TTC549 (cell line): Measurements from ENCODE around the gene OR8D2.
"Not testable (repeated sequence)": the region's sequence is repeated elsewhere in the genome, so short reads cannot be mapped to it uniquely, and the experiment has no call there.

ENCODE experiments used
- FAIRE-seq: peaks from 2 replicates; lab custom pipeline; 2012; peaks lifted over from hg19 to GRCh38; lab: Jason Lieb, UNC

Gene OR8D2

GRCh38 chr11:124285610-124286344 lies 34.2 kb downstream of the OR8D2 start:
- FAIRE-seq: no peak

DNA sequence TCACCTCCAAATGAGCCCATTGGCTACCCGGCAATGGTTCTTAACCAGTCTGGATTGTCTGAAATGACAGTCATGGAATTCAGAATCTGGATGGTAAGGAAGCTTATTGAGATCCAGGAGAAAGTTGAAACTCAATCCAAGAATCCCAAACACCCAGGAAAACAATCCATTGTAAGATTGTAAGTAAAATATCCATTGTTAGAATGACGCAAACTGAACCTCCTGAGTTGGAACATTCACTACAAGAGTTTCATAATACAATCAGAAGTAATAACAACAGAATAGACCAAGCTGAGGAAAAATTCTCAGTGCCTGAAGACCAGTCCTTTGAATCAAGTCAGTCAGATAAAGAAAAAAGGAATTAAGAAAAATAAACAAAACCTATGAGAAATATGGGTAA lies 41.7 kb downstream of the OR8D2 start:
- no peak for FAIRE-seq

- FAIRE-seq: no peak
Measured at GRCh38 chr11:124277804-124278203, 42.2 kb downstream of the OR8D2 start.

DNA sequence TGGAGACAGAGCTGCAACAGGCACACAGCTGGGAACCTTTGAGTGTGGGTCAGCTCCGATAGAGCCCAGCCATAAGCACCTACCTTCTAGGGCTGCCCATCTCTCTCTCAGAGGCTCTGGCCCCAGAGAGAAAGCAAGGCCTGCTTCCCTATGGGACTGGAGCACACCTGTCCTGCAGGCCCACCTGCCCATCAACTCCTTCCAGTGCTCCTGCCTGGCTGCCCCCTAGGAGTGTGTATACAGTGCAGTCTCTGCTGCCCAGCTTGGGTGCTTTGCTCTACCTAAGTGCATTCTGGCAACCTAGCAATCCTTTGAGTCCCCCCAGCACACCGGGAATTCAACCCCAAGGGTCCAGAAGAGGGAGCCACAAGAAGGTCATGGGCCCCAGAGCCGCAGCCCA lies 42.8 kb downstream of the OR8D2 start:
- no peak for FAIRE-seq

DNA sequence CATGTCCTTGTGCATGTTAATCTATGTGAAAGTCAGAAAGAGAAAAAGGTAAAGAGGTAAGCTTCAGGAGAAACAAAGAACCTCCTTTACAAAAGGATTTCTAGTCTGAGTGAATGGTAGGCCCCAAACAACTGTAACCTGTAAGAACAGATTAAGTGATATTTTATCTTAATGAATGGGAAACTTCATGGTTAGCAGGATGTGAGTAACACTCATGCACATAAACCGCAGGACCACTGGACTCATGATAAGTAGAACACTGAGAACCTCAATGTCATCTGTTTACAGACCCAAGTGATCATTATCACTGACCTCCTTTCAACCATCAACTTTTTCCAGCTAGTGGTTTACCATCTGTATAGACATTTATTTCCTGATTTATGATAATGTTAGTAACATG lies 43.9 kb downstream of the OR8D2 start:
- FAIRE-seq: no peak

GRCh38 chr11:124274000-124274399 lies 46.0 kb downstream of the OR8D2 start:
- no peak for FAIRE-seq

DNA sequence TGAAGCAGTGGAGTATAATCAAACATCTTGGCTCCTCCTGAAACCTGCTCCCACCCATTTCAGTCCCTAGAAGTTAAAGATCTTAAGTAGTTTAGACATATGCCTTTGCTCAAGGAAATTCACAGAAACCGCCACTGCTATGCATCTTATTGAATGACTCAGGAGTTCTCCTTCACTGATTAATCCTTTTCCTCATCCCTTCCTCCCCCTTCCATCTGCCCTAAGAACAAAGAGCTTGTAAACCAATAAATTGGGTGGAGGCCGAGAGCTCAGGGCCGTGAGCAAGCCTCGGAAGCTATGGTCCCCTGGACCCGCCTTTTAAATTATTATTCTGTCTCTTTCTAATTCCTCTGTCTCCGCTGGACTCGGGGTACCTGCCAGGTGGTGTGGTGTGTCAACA lies 49.1 kb downstream of the OR8D2 start:
- not testable (repeated sequence) for FAIRE-seq
